ENCODE measurements around the gene SND1.

Gene SND1

DNA sequence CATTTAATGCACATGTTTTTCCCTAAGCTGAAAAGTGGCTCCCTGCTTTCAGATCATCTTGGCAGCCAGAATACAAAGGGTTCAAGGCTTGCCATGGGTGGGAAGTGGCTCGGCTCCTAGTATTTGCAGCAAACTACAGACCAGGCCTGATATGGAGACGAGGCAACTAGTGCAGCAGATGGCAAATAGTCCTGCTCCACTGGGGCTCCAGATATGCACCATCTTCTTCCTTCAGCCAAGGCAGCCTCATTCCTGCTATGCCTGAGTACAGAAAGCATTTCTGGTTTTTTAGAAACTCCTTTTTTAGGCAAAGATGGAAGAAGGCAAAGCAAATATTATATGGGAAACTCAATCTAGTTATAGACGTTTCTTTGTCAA is 355.3 kb downstream of the SND1 start:
- H3K9me3 ChIP-seq (ENCODE audit: control insufficient read depth, insufficient read depth, low read depth, low read length): no peaks in the 10 kb centered on the region
- H3K36me3 ChIP-seq (ENCODE audit: control insufficient read depth in 2 of 2, insufficient read depth in 1 of 2, low read length in 2 of 2): peaks cover 0 to 3% of the 10 kb centered on the region in 2 experiments; a peak in 1 of 3 replicates
- no peak overlapping the region for H3K4me3 ChIP-seq (ENCODE audit: low read depth, low read length)
- ChIA-PET POLR2A (no interaction called here), CTCF (no interaction called here)
- H3K27ac ChIP-seq (ENCODE audit: extremely low read depth, low read depth, low read length): no peak overlapping the region
- no peak for TF ChIP-seq ELK4 (IDR thresholded peaks at IDR 0.05; ENCODE audit: borderline replicate concordance, low read depth, low read length)
- TF ChIP-seq ZBTB48 (tag by site-specific recombination; IDR thresholded peaks at IDR 0.05): no peak
- no peak for TF ChIP-seq ZNF501 (tag by site-specific recombination; IDR thresholded peaks at IDR 0.05)
- TF ChIP-seq ZNF416 (tag by site-specific recombination; IDR thresholded peaks at IDR 0.05): no peak
- TF ChIP-seq ZNF37A (tag by site-specific recombination; IDR thresholded peaks at IDR 0.05): no peak
- TF ChIP-seq, protein P1, sequence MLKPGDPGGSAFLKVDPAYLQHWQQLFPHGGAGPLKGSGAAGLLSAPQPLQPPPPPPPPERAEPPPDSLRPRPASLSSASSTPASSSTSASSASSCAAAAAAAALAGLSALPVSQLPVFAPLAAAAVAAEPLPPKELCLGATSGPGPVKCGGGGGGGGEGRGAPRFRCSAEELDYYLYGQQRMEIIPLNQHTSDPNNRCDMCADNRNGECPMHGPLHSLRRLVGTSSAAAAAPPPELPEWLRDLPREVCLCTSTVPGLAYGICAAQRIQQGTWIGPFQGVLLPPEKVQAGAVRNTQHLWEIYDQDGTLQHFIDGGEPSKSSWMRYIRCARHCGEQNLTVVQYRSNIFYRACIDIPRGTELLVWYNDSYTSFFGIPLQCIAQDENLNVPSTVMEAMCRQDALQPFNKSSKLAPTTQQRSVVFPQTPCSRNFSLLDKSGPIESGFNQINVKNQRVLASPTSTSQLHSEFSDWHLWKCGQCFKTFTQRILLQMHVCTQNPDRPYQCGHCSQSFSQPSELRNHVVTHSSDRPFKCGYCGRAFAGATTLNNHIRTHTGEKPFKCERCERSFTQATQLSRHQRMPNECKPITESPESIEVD (tag by site-specific recombination; IDR thresholded peaks at IDR 0.05): no peak
- TF ChIP-seq ZNF391 (tag by site-specific recombination; IDR thresholded peaks at IDR 0.05; ENCODE audit: borderline replicate concordance, low read depth): no peak
- TF ChIP-seq, protein P2, sequence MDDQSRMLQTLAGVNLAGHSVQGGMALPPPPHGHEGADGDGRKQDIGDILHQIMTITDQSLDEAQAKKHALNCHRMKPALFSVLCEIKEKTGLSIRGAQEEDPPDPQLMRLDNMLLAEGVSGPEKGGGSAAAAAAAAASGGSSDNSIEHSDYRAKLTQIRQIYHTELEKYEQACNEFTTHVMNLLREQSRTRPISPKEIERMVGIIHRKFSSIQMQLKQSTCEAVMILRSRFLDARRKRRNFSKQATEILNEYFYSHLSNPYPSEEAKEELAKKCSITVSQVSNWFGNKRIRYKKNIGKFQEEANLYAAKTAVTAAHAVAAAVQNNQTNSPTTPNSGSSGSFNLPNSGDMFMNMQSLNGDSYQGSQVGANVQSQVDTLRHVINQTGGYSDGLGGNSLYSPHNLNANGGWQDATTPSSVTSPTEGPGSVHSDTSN (CRISPR knock-in tag; IDR thresholded peaks at IDR 0.05): no peak
- TF ChIP-seq ZNF837 (tag by site-specific recombination; IDR thresholded peaks at IDR 0.05): no peak
- no peak for TF ChIP-seq ZNF10 (tag by site-specific recombination; IDR thresholded peaks at IDR 0.05)
- no peak for TF ChIP-seq ZNF561 (tag by site-specific recombination; IDR thresholded peaks at IDR 0.05; ENCODE audit: borderline replicate concordance)
- TF ChIP-seq PRDM4 (tag by site-specific recombination; IDR thresholded peaks at IDR 0.05): no peak
- H3K4me1 ChIP-seq (ENCODE audit: control insufficient read depth, insufficient read depth, low read length): no peaks in the 10 kb centered on the region; the same call in 1 of the 2 replicates

DNA sequence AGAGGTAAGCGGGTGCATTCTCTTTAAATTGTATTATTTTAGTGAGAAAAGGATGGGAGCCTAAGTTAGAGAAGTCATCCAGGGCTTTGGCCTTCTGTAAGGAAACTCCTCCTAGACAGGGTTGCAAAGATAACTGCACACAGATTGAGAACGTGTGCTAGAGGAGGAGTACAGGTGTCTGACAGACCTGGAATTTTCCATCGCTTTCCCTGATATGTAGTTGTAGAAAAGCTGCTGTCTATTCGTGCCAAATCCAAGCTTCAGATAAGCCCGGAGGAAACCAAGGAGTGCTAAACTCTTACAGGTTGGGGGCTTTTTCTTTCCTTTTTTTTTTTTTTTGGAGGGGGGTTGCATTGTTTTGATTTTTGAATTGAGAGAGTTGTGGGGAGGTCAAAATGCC is 356.1 kb downstream of the SND1 start:
- no peak overlapping the region for H3K27ac ChIP-seq (ENCODE audit: extremely low read depth, low read depth, low read length)
- TF ChIP-seq ZNF266 (tag by site-specific recombination; IDR thresholded peaks at IDR 0.05; ENCODE audit: low read depth) (no peak), KLF16 (tag by site-specific recombination; IDR thresholded peaks at IDR 0.05) (no peak), ZBTB48 (tag by site-specific recombination; IDR thresholded peaks at IDR 0.05) (no peak), ZBTB6 (tag by site-specific recombination; IDR thresholded peaks at IDR 0.05) (no peak)
- H3K36me3 ChIP-seq (ENCODE audit: control insufficient read depth in 2 of 2, insufficient read depth in 1 of 2, low read length in 2 of 2): peaks cover 0 to 5% of the 10 kb centered on the region in 2 experiments; a peak in 1 of 3 replicates
- ChIA-PET POLR2A (no interaction called here), CTCF (interaction anchor here (0.6 to 1.2 kb wide), 3 partner anchors 12 to 69 kb away, joined by 3 to 5 read pairs (median 3); no protein-coding TSS in a partner anchor)
- no peaks in the 10 kb centered on the region for H3K9me3 ChIP-seq (ENCODE audit: control insufficient read depth, insufficient read depth, low read depth, low read length)
- no peak overlapping the region for H3K4me3 ChIP-seq (ENCODE audit: low read depth, low read length)
- H3K4me1 ChIP-seq (ENCODE audit: control insufficient read depth, insufficient read depth, low read length): no peaks in the 10 kb centered on the region; the same call in 1 of the 2 replicates
